ENCODE data around the gene LOX.

The LOX gene

GRCh38 chr5:122111460-122111859, 33.4 kb upstream of the LOX start:
- no peak for TF ChIP-seq GATA3 (IDR thresholded peaks at IDR 0.05; ENCODE audit: low read depth, low read length)
- no peak for TF ChIP-seq GATA2 (IDR thresholded peaks at IDR 0.05; ENCODE audit: low read depth, low read length)

DNA sequence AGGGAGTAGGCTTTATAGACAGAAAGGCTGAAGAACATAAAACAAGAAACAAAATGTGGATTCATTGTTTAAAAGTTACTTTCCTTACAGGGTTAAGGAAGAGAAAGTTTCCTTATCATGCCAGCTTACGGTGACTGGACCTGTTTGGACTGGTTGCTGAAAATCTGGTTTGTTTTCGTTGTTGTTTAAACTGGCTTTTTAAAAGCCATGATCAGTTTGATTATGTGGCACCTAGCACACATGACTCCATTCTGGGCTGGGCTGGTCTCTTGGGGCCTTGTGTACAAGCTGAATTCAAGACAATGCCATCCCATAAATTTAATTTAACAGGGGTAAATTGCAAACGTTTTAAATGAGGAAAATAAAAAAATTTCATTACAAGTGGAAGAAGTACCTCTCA, 32.9 kb upstream of the LOX start:
- TF ChIP-seq GATA3 (IDR thresholded peaks at IDR 0.05; ENCODE audit: low read depth, low read length) (no peak), GATA2 (IDR thresholded peaks at IDR 0.05; ENCODE audit: low read depth, low read length) (no peak)

DNA sequence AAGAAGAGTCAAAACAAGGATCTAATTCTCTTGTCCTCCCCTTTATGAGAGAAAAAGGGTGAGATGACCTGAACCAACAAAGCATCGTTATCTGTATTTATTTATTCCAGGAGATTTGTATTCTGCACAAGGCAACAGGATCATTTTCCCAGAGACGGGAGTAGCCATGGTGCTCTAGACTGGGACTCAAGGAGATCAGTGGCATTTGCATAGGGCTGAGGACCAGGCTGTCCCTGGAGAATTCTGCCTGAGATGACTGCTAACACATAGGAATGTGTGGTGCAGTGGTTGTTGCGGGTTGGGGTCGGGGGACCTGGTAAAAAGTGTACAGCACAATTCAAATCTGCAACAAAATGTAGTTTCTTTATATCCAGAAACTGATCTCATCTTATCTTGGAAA, 29.0 kb upstream of the LOX start:
- TF ChIP-seq GATA2 (IDR thresholded peaks at IDR 0.05; ENCODE audit: low read depth, low read length) (no peak), GATA3 (IDR thresholded peaks at IDR 0.05; ENCODE audit: low read depth, low read length) (no peak)

DNA sequence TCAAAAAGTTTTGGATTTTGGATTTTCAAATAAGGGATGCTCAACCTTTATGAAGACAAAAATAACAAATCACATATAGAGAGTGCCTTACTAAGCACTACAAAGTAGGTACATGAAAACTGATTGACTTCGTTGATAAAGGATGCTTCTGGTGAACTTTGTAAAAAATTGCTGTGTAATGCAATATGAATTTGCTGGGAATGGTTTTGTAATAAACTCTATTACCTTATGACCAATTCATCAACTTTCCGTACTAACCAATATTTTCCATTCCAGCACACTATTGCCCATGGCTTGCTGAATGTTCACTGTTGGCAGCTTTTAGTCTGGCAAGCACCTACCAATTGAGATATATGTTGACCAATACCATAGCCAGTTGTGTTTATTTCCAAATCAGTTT, 27.9 kb upstream of the LOX start:
- TF ChIP-seq GATA3 (IDR thresholded peaks at IDR 0.05; ENCODE audit: low read depth, low read length) (no peak), GATA2 (IDR thresholded peaks at IDR 0.05; ENCODE audit: low read depth, low read length) (no peak)

DNA sequence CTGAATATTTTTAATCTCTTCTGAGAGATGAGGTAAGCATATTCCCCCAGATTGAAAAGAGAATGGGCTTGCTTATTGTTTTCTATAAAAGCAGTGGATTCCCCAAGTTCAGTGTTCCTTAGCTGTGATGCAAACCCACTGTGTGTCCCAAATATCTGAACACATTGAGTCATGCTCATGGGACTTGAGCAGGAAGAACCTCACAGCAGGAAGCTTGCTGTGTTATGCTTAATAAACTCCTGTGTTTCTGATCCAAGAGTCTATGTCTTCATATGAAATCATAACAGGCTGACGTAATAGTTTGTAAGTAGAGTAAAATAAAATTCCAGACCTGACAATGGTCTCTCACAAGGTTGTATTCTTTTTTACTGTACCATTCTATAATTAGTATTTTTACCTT, 24.8 kb upstream of the LOX start:
- no peak for TF ChIP-seq GATA2 (IDR thresholded peaks at IDR 0.05; ENCODE audit: low read depth, low read length)
- no peak for TF ChIP-seq GATA3 (IDR thresholded peaks at IDR 0.05; ENCODE audit: low read depth, low read length)

GRCh38 chr5:122101636-122102285, 23.7 kb upstream of the LOX start:
- no peak for TF ChIP-seq GATA3 (IDR thresholded peaks at IDR 0.05; ENCODE audit: low read depth, low read length)
- TF ChIP-seq GATA2 (IDR thresholded peaks at IDR 0.05; ENCODE audit: low read depth, low read length): no peak

GRCh38 chr5:122099060-122099790, 21.2 kb upstream of the LOX start:
- TF ChIP-seq GATA3 (IDR thresholded peaks at IDR 0.05; ENCODE audit: low read depth, low read length) (no peak), GATA2 (IDR thresholded peaks at IDR 0.05; ENCODE audit: low read depth, low read length) (no peak)

DNA sequence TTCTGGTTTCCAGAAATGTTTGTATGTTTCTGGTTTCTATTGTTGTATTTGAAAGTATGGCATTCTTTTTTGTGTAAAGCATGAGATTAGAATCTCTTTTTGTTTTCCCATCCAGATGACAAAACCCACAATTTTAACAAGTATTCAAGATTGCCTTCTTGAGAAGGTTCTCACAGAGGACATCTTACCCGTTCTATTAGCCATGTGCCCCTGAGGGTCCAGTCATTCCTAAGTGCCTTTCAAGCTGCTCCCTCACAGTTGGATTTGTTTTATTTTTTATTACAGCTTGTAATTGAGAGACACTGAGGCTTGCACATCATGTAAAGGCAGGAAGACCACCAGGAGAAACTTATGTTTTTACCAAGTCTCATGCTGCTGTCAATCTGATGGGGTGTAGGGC, 19.3 kb upstream of the LOX start:
- no peak for TF ChIP-seq GATA3 (IDR thresholded peaks at IDR 0.05; ENCODE audit: low read depth, low read length)
- no peak for TF ChIP-seq GATA2 (IDR thresholded peaks at IDR 0.05; ENCODE audit: low read depth, low read length)

DNA sequence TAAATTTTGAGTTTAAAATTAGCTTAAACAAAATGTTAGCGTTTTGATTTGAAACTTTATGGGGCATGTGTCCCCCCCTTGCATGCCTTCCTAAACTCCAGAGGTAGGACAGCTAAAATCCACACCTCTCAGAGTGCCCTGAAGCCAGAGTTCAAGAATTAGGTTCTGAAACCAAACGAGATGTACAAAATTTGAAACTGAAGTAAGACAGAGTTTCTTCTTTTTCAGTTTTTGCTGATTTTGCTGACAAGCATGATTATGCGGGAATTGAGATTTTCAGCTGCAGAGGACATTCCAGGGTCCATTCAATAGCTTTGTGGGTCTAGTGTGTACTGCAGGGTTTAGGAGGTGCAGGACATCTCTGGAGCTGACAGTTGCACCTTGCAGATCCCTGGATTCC, 17.1 kb upstream of the LOX start:
- TF ChIP-seq GATA2 (IDR thresholded peaks at IDR 0.05; ENCODE audit: low read depth, low read length) (no peak), GATA3 (IDR thresholded peaks at IDR 0.05; ENCODE audit: low read depth, low read length) (no peak)

GRCh38 chr5:122093415-122094180, 15.5 kb upstream of the LOX start:
- TF ChIP-seq GATA3 (IDR thresholded peaks at IDR 0.05; ENCODE audit: low read depth, low read length) (no peak), GATA2 (IDR thresholded peaks at IDR 0.05; ENCODE audit: low read depth, low read length) (no peak)

DNA sequence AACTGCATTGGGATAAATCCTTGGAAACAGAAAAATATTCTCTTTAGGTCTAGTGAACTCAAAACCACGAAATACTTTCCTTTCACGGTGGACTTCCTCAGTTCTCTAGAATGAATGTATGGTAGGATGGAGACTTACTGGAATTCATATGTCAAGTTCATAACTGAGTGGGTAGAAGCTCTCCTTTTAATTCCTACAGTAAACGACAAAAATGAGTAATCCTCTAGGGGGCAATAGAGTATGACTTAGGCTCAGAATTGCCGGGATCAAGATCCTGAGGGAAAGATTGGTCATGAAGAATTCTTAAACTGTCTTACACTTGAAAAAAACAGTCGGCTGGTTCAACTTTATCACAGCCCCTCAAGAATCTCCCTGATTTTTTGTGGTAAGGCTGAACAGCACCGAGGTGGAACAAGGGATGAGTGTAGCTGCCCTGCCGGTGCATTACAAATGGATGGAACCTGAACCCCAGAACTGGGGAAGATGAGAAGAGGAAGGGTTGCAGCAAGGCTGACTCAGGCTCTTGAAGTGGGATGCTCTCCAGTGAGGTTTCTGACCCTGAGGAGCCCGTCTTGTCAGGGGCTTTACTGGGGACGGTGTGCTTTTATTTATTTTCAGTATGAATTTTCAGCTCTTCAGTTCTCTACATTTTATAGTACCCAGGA, 14.0 kb upstream of the LOX start:
- TF ChIP-seq GATA3 (IDR thresholded peaks at IDR 0.05; ENCODE audit: low read depth, low read length) (no peak), GATA2 (IDR thresholded peaks at IDR 0.05; ENCODE audit: low read depth, low read length) (no peak)

- TF ChIP-seq GATA3 (IDR thresholded peaks at IDR 0.05; ENCODE audit: low read depth, low read length) (no peak), GATA2 (IDR thresholded peaks at IDR 0.05; ENCODE audit: low read depth, low read length) (no peak)
These were observed 11.3 kb upstream of the LOX start for GRCh38 chr5:122089096-122090013.

GRCh38 chr5:122085041-122085440, 7.0 kb upstream of the LOX start:
- TF ChIP-seq GATA3 (IDR thresholded peaks at IDR 0.05; ENCODE audit: low read depth, low read length): no peak
- TF ChIP-seq GATA2 (IDR thresholded peaks at IDR 0.05; ENCODE audit: low read depth, low read length): no peak

Data from SH-SY5Y (cell line).